ENCODE measurements around the gene TRPM3.

TRPM3 gene

GRCh38 chr9:70493029-70493428 is 628.4 kb downstream of the TRPM3 start:
- H3K4me3 ChIP-seq (ENCODE audit: insufficient read length, low read depth), result no peak overlapping the region
- no peak overlapping the region for H3K9ac ChIP-seq (ENCODE audit: insufficient read length, low read depth)
- TF ChIP-seq SUZ12 (IDR thresholded peaks at IDR 0.05; ENCODE audit: extremely low read depth, insufficient read depth, insufficient read length) (no peak), YY1 (IDR thresholded peaks at IDR 0.05; ENCODE audit: insufficient read depth, insufficient read length) (no peak), ZNF274 (IDR thresholded peaks at IDR 0.05; ENCODE audit: low read depth, low read length) (no peak)
- H3K9me3 ChIP-seq (ENCODE audit: insufficient read depth, low read length), result no peaks in the 10 kb centered on the region
- H3K27me3 ChIP-seq (ENCODE audit: insufficient read depth, insufficient read length), result no peaks in the 10 kb centered on the region
- DNase-seq (ENCODE audit: low read depth, low spot score), result no peak
- H3K36me3 ChIP-seq (ENCODE audit: insufficient read depth, insufficient read length, low read length), result no peaks in the 10 kb centered on the region
- no peaks in the 10 kb centered on the region for H3K4me1 ChIP-seq (ENCODE audit: insufficient read depth, insufficient read length)

- no peaks in the 10 kb centered on the region for H3K27me3 ChIP-seq (ENCODE audit: insufficient read depth, insufficient read length)
- H3K4me3 ChIP-seq (ENCODE audit: insufficient read length, low read depth), result no peak overlapping the region
- DNase-seq (ENCODE audit: low read depth, low spot score), result no peak
- TF ChIP-seq SUZ12 (IDR thresholded peaks at IDR 0.05; ENCODE audit: extremely low read depth, insufficient read depth, insufficient read length), result no peak
- no peaks in the 10 kb centered on the region for H3K36me3 ChIP-seq (ENCODE audit: insufficient read depth, insufficient read length, low read length)
- no peaks in the 10 kb centered on the region for H3K4me1 ChIP-seq (ENCODE audit: insufficient read depth, insufficient read length)
- no peaks in the 10 kb centered on the region for H3K9me3 ChIP-seq (ENCODE audit: insufficient read depth, low read length)
- no peak overlapping the region for H3K9ac ChIP-seq (ENCODE audit: insufficient read length, low read depth)
Observed at GRCh38 chr9:70492319-70492777, 629.1 kb downstream of the TRPM3 start.

GRCh38 chr9:70491426-70492318 is 629.7 kb downstream of the TRPM3 start:
- Histone ChIP-seq H3K27me3 (ENCODE audit: insufficient read depth, insufficient read length) (no peaks in the 10 kb centered on the region), H3K4me3 (ENCODE audit: insufficient read length, low read depth) (no peak overlapping the region), H3K4me1 (ENCODE audit: insufficient read depth, insufficient read length) (no peaks in the 10 kb centered on the region), H3K9me3 (ENCODE audit: insufficient read depth, low read length) (no peaks in the 10 kb centered on the region), H3K9ac (ENCODE audit: insufficient read length, low read depth) (no peak overlapping the region), H3K36me3 (ENCODE audit: insufficient read depth, insufficient read length, low read length) (no peaks in the 10 kb centered on the region)
- no peak for DNase-seq (ENCODE audit: low read depth, low spot score)
- no peak for TF ChIP-seq YY1 (IDR thresholded peaks at IDR 0.05; ENCODE audit: insufficient read depth, insufficient read length)

- Histone ChIP-seq H3K9ac (ENCODE audit: insufficient read length, low read depth) (no peak overlapping the region), H3K36me3 (ENCODE audit: insufficient read depth, insufficient read length, low read length) (no peaks in the 10 kb centered on the region), H3K4me1 (ENCODE audit: insufficient read depth, insufficient read length) (no peaks in the 10 kb centered on the region), H3K9me3 (ENCODE audit: insufficient read depth, low read length) (no peaks in the 10 kb centered on the region), H3K4me3 (ENCODE audit: insufficient read length, low read depth) (no peak overlapping the region), H3K27me3 (ENCODE audit: insufficient read depth, insufficient read length) (no peaks in the 10 kb centered on the region)
- no peak for TF ChIP-seq YY1 (IDR thresholded peaks at IDR 0.05; ENCODE audit: insufficient read depth, insufficient read length)
- TF ChIP-seq ZNF274 (IDR thresholded peaks at IDR 0.05; ENCODE audit: low read depth, low read length), result no peak
- TF ChIP-seq SUZ12 (IDR thresholded peaks at IDR 0.05; ENCODE audit: extremely low read depth, insufficient read depth, insufficient read length), result no peak
- DNase-seq (ENCODE audit: low read depth, low spot score), result no peak
Observed at GRCh38 chr9:70490478-70490877, 630.9 kb downstream of the TRPM3 start.

- H3K9ac ChIP-seq (ENCODE audit: insufficient read length, low read depth), result no peak overlapping the region
- no peaks in the 10 kb centered on the region for H3K9me3 ChIP-seq (ENCODE audit: insufficient read depth, low read length)
- DNase-seq (ENCODE audit: low read depth, low spot score), result no peak
- no peaks in the 10 kb centered on the region for H3K27me3 ChIP-seq (ENCODE audit: insufficient read depth, insufficient read length)
- TF ChIP-seq YY1 (IDR thresholded peaks at IDR 0.05; ENCODE audit: insufficient read depth, insufficient read length) (no peak), ZNF274 (IDR thresholded peaks at IDR 0.05; ENCODE audit: low read depth, low read length) (no peak), SUZ12 (IDR thresholded peaks at IDR 0.05; ENCODE audit: extremely low read depth, insufficient read depth, insufficient read length) (no peak)
- H3K4me1 ChIP-seq (ENCODE audit: insufficient read depth, insufficient read length), result no peaks in the 10 kb centered on the region
- no peaks in the 10 kb centered on the region for H3K36me3 ChIP-seq (ENCODE audit: insufficient read depth, insufficient read length, low read length)
- H3K4me3 ChIP-seq (ENCODE audit: insufficient read length, low read depth), result no peak overlapping the region
Observed at GRCh38 chr9:70488793-70489105, 632.7 kb downstream of the TRPM3 start.

GRCh38 chr9:70488098-70488792 is 633.2 kb downstream of the TRPM3 start:
- no peak for DNase-seq (ENCODE audit: low read depth, low spot score)
- H3K36me3 ChIP-seq (ENCODE audit: insufficient read depth, insufficient read length, low read length), result no peaks in the 10 kb centered on the region
- H3K9ac ChIP-seq (ENCODE audit: insufficient read length, low read depth), result no peak overlapping the region
- no peaks in the 10 kb centered on the region for H3K4me1 ChIP-seq (ENCODE audit: insufficient read depth, insufficient read length)
- TF ChIP-seq SUZ12 (IDR thresholded peaks at IDR 0.05; ENCODE audit: extremely low read depth, insufficient read depth, insufficient read length) (no peak), ZNF274 (IDR thresholded peaks at IDR 0.05; ENCODE audit: low read depth, low read length) (no peak), YY1 (IDR thresholded peaks at IDR 0.05; ENCODE audit: insufficient read depth, insufficient read length) (no peak)
- H3K4me3 ChIP-seq (ENCODE audit: insufficient read length, low read depth), result no peak overlapping the region
- H3K9me3 ChIP-seq (ENCODE audit: insufficient read depth, low read length), result no peaks in the 10 kb centered on the region
- no peaks in the 10 kb centered on the region for H3K27me3 ChIP-seq (ENCODE audit: insufficient read depth, insufficient read length)

GRCh38 chr9:70486127-70486526 is 635.3 kb downstream of the TRPM3 start:
- Histone ChIP-seq H3K9ac (ENCODE audit: insufficient read length, low read depth) (no peak overlapping the region), H3K4me1 (ENCODE audit: insufficient read depth, insufficient read length) (no peaks in the 10 kb centered on the region), H3K36me3 (ENCODE audit: insufficient read depth, insufficient read length, low read length) (no peaks in the 10 kb centered on the region), H3K4me3 (ENCODE audit: insufficient read length, low read depth) (no peak overlapping the region), H3K27me3 (ENCODE audit: insufficient read depth, insufficient read length) (no peaks in the 10 kb centered on the region), H3K9me3 (ENCODE audit: insufficient read depth, low read length) (no peaks in the 10 kb centered on the region)
- DNase-seq (ENCODE audit: low read depth, low spot score), result no peak
- TF ChIP-seq SUZ12 (IDR thresholded peaks at IDR 0.05; ENCODE audit: extremely low read depth, insufficient read depth, insufficient read length), result no peak
- TF ChIP-seq YY1 (IDR thresholded peaks at IDR 0.05; ENCODE audit: insufficient read depth, insufficient read length), result no peak
- no peak for TF ChIP-seq ZNF274 (IDR thresholded peaks at IDR 0.05; ENCODE audit: low read depth, low read length)

Measured in NT2/D1 (cell line).